ENCODE measurements around the gene ACVR2B. TPM values are rescaled to one million over a fixed set of nuclear protein-coding genes. Genes with fewer than 3 reads are reported as not detected.
A peak's percentile ranks its signal among the peaks of the same experiment; 100 is the strongest.

The ACVR2B gene
- total RNA-seq, 2 donors from 2014 or later: 4.8 to 6.6 TPM

DNA sequence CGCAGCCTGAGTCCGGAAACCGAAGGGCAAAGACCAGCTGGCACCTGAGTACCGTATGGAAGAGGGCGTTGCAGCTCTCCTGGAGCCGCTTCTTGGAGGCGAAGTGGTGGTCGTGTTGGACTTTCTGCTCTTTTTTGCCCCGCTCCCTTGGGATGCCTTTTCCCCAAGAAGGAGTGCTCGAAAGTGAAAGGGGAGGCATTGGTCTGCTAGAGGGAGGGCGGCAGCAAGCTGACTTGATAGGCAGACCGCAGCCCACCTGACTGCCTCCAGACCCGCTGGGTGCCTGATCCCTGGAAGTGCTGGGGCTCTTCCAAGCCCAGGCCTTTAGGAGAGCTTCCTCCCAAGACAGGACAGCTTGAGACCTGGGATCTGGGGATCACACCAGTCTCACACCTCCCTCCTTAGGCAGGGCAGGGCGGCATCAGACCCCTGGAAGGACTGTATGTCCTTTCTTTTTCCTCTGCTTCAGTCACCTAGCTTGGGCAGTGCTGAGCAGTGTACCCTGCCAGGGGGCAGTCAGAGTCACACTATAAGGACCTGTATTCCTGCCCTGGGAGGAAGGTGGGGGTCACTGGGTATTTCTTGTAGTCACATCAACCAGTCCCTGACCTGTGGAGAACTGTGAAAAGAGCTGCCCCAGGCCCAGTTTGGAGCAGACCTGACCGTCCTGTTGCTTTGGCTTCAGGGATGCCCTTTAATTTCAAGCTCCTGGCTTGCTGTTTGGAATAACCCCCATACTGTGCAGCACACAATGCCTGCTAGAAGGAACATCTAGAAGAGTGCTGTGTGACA is 2.1 kb downstream of the ACVR2B start:
- ATAC-seq (peak; percentile 1 to 13), DNase-seq (peak; percentile 31)
- intact Hi-C loops (cut with DNase I): no loop called here

DNA sequence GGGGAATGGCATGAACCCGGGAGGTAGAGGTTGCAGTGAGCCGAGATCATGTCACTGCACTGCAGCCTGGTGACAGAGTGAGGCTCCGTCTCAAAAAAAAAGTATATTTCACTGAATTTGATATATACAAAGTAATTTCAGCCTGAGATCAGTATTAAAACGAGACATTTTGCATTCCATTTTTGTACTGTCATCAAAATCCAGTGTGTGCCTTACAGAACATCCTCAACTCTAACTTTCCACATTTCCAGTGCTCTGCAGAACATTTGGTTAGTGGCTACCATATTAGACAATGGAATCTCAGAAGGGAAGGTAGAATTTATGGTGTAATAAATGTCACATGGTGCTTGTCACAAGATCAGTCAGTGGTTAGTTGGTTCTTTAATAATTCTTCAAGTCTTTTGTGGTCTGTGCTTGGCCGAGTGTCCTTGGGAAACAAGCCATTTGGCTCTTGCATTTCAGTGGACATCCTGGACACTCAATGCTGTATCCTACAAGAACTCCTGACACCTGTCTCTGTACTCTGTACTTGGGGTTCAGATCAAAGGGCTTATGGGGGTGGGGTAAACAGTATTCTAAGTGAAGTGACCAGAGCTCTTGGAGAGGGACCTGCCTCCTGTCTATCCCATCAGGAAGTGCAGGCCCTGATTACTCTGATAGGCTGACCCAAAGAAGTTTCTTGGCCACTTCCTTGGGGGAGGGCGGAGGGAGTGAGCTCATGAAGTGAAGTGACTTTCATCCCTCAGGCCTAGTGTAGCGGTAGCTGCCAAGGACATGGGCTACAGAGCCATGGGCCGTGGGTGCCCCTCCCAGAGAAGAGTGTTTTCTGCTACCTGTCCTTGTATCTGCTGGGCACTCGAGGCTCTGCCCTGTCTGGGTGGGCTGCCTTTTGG is 3.7 kb downstream of the ACVR2B start:
- no peak for ATAC-seq
- DNase-seq: no peak
- intact Hi-C loops (cut with DNase I): no loop called here

DNA sequence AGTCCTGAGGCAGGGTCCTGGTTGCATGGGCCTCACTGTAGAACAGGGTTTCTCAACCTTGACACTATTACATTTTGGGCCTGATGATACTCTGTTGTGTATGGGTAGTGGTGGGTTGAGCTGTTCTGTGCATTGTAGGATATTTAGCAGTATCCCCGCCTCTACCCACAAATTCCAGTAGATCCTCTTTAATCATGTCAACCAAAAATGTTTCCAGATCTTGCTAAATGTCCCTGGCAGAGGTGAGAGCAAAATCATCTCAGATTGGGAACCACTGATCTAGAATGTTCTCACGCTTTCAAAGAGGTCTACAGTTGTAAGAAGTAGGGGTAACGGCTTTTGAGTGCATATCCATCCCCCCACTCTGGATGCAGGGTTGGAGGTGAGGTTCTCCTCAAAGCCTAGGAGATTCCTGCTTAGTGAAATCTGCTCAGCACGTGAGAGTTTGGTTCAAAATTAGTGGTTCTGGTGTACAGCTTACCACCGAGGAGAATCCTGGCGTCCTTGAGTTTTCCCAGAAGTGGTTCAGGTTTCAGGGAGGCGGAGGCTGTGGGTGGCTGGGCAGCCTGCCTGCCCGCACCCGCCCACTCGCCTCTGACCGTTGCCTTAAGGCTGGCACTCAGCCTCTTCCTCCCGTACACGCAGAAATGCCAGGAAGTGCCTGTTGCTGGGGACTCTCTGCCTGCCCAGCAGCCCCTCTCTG is 5.3 kb downstream of the ACVR2B start:
- peak; percentile 69 to 77 for ATAC-seq
- DNase-seq: peak; percentile 64
- intact Hi-C loops (cut with DNase I): no loop called here

DNA sequence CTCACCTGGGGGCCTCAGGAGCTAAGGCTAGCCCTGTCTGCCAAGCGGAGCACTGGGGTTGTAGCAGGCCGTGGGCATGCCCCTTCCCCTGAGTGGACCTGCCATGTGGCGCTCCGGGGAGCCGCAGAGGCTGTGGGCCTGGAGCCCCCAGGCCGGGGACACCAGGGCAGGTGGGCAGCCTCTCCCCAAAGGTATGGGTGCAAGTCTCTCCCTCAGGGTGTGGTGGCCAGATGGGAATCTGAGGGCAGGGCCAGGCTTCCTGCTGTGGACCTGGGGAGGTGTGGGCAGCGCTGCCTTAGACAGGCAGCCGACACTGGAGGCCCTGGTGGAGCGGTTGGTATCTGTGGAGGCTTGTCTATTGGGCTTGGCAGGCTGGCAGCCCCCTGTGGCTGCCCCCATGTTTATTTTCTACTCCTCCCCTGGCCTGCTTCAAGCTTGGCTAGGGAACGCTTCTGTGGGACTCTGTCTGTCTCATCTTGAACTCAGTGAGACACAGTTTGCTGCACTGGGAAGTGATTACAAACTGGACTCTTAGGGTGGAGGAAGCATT is 5.9 kb downstream of the ACVR2B start:
- DNase-seq (no peak), ATAC-seq (peak in 1 of 2 donors; percentile 4)
- intact Hi-C loops (cut with DNase I): no loop called here

DNA sequence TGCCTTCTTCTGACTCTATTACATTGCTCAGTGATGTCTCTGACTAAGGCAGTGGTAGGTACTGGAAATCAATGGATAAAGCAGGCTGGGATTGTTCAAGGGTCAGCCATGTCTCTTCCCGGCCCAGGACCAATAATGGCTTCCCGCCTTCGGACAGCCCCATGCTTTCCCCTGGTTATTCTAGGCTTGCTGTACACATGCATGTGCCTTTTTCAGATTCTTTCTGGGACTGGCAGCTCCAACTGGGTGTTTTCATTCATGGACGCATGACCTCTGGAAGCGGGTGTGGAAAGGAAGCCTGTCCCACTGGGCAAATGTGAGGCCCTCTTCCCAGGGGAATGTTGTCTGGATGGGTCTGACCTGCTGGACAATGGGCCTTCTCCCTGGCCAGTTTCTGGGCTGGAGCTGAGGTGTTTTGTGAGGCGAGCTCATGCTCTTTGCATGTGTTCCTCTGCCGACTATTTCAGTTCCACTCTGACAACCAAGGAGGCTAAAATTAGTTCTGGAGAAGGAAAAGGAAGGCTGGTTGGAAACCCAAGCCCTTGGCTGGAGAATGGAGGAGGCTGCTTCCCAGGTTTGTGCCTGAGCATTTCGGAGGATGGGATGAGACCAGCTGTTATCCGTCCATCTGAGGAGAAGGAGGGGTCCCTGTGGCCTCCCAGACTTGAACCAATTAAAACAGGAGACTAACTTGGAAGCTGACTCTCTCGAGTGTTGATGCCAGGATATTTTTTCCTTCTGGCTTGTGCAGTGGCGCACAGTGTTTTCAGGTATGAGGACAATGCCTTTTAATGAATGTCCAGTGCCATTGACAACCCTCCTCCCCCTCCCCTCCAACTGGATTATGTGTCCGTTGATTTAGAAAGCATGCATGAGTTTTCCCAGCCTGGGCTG is 6.9 kb downstream of the ACVR2B start:
- DNase-seq (no peak), ATAC-seq (peak in 1 of 2 donors; percentile 27)
- intact Hi-C loops (cut with DNase I): no loop called here

DNA sequence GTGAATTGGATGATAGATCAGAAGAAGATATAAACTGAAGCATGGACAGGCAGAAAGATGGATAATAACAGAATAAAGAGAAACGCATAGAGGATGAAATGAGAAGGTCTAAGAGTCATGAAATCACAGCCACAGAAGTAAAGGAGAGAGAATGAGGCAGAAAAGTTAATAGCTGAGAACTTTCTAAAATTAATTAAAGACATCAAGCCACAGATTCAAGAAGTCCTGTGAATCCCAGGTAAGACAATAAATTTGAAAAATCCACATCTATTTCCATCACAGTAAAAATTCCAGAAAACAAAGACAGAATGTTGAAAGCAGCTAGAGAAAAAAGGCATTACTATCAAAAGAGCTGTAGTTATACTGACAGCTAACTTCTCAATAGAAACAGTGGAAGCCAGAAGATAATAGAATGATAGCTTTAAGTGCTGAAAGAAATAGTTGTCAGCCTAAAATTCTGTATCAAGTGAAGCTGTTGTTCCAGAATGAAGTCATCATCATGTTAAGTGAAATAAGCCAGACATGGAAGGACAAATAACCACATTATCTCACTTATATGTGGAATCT is 12.0 kb downstream of the ACVR2B start:
- intact Hi-C loops (cut with DNase I): no loop called here
- DNase-seq: no peak
- no peak for ATAC-seq

DNA sequence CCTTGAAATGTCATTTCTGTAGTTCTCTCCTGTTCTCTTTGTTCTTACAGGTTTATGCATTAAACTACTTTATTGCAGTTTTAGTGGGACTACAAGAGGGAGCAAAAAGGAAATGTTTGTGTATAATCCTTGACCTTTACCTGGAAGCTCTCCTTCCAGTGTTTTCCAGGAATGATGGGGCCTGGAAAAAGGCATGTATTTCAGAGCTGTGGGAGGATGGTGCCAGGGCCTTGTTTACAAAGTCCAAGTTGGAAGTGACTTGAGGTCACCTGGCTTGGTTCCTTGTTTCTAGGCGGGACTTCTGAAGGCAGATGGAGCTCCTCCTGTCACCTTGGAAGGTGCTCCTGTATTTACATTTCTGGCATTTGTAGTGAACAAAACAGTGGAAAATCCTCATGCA is 15.1 kb downstream of the ACVR2B start:
- no peak for ATAC-seq
- DNase-seq: no peak
- intact Hi-C loops (cut with DNase I): no loop called here

DNA sequence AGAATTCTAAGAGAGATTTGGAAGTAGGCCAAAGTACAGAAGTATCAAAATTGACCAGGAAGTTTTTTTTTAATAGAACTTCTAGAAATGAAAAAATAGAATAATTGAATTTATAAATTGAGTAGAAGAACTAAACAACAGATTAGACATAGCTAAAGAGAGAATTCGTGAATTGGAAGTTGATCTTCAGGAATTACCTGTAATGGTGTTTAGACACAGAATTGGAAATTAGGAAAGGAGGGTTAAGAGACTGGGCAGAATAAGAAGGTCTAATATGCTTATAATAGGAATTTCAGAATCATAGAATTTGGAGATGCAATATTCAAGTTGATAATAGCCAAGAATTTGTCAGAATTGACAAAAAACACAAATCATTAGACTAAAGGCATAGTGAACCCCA is 16.2 kb downstream of the ACVR2B start:
- DNase-seq (no peak), ATAC-seq (no peak)
- intact Hi-C loops (cut with DNase I): loop anchor here (10.0 kb wide), 1 partner anchor 355 kb away; no protein-coding TSS in a partner anchor

DNA sequence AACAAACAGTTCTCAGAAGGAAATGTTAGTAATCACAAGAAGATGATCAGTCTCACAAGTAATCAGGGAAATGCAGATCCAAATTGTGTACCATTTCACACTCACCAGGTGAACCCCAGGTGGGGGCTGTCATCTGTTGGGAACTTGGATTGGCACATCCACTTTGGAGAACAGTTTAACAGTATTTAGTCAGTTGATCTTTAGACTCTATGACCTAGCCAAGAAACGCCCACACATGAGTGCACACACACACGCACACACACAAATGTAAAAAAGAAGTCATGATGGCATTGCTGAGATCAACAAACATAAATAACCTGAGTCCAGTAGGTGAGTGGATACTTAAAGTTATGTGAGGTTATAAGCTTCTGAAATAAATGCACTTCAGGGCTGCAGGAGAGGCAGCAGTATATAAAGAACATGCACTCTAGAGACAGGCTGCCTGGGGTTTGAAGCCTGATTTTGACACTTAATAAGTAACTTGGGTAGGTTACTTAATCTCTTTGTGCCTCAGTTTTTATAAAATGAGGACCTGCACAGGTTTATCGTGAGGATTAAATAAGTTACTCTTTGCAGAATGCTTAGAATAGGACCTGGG is 17.7 kb downstream of the ACVR2B start:
- DNase-seq (no peak), ATAC-seq (no peak)
- intact Hi-C loops (cut with DNase I): loop anchor here (10.0 kb wide), 1 partner anchor 357 kb away; no protein-coding TSS in a partner anchor

DNA sequence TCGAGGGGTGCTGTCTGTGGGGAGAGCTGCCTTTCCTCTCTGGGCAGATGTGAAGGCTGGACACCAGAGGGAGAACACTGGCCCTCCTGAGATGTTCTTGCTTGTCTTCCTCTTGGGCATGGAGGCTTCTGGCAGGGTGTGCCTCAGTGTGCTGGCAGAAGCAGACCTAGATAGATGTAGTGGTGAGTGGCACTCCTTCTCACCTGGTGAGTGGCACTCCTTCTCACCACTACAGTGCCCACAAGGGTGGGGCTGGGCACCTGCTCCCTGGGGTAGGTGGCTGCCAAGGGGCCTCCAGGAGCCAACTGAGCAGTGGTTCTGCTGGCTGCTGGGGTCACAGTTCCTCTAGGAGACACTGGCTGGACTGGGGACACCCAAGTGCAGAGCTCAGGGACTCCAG is 18.7 kb downstream of the ACVR2B start:
- intact Hi-C loops (cut with DNase I): loop anchor here (10.0 kb wide), 1 partner anchor 358 kb away; no protein-coding TSS in a partner anchor
- DNase-seq (no peak), ATAC-seq (no peak)

DNA sequence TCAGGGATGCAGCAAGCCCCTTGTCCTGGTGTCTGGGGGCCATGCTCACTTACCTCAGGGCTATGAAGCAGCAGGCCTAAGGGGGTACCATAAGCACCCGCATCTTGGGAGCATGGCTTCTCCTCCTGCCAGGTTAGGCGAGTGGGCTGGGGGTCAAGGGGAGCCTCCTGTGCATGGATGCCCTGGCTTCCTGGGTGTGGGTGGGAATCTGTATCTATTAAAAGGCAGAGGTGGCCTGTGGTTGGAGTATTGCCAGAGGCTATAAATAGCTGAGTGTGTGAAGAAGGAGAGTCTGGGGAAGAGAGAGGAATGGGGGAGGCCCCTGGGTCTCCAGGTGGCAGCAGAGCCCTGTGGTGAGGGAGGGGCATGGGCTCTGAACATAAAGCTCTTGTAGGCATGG is 19.5 kb downstream of the ACVR2B start:
- peak; percentile 21 to 45 for ATAC-seq
- no peak for DNase-seq
- intact Hi-C loops (cut with DNase I): loop anchor here (10.0 kb wide), 1 partner anchor 358 kb away; no protein-coding TSS in a partner anchor

DNA sequence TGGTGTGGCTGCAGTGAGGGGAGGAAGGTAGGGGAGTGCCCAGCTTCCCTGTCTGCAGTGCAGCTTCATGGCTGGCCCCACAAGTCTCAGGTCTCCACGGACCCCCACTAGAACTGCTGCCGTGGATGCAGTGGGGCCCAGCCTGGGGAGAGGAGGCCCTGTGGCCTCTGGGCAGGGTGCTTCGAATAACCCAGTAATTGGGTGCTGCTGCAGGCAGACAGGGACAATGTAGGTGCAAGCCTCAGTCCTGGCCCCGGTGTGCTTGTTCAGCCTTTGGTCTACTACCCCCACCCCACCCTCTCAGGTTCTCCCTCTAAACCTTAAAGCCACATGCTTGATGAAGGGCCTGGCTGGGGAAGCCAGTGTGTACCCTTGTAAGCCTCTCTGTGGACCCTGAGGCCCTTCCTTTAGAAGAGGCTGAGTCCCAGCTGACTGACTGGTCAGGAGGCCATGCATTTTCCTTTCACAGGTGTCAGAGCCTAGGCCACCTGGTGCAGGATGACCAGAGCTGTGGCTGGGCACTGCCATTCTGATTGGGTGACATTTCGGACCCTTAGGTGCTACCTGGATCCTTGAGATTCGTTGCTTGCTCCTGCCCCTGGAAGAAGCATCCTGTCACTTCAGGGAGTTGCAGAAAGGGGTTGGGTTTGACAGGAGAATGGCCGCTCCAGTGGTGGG is 21.4 kb downstream of the ACVR2B start:
- intact Hi-C loops (cut with DNase I): loop anchor here (5.0 to 10.0 kb wide), 2 partner anchors 128 to 360 kb away; partner anchors contain the start of gene XYLB (in 1 of the 2)
- ATAC-seq (no peak), DNase-seq (no peak)

DNA sequence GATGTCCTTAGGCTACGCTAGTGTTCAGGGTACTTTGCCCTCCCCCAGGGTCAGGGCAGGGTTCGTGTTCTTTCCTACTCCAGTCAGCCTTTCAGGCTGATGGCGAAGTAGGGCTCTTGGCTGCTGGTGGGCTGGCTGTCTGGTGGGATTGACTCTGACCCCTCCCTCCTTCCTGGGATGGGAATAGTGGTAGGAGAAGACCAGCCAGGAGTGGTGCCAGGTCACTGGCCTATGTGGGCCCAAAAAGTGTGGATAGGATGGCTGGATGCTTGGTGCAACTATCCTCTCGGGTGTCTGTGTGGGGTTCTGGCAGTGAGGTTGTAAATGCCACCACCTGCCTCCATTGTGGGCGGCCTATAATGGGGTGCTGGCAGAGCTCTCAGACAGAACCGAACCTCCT is 22.0 kb downstream of the ACVR2B start:
- intact Hi-C loops (cut with DNase I): loop anchor here (5.0 to 10.0 kb wide), 2 partner anchors 128 to 361 kb away; partner anchors contain the start of gene XYLB (in 1 of the 2)
- DNase-seq: no peak

DNA sequence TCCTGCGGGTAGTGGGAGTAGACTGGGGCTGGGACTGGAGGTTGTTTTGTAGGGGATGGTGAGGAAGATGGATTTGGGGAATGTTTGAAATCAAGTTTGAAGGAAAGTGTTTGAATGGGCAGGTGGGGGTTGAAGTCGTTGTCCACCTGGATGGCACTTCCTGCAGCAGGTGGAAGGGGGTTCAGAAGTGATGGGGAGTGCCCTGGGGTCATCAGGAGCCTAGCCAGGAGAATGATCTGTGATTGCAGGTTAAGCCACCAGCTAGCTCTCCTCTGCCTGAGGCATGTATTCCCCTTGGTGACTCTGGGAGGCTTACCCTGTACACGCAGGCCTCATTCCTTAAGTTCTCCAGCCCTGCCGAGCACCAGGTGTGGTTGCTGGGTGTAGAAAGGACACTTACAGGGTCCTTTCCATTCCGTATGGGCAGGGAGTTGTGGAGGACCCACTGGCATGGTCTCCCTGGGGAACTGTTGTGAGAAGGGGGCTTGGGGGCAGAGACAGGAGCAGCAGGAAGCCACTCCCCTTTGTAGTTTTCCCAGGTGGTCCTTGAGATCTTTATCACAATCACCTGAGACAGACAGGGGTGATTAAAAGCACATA is 22.6 kb downstream of the ACVR2B start:
- ATAC-seq (no peak), DNase-seq (no peak)
- intact Hi-C loops (cut with DNase I): loop anchor here (5.0 to 10.0 kb wide), 2 partner anchors 129 to 361 kb away; partner anchors contain the start of gene XYLB (in 1 of the 2)

More for the DNA sequence above, 22.0 kb downstream of the ACVR2B start:
- no peak for ATAC-seq

DNA sequence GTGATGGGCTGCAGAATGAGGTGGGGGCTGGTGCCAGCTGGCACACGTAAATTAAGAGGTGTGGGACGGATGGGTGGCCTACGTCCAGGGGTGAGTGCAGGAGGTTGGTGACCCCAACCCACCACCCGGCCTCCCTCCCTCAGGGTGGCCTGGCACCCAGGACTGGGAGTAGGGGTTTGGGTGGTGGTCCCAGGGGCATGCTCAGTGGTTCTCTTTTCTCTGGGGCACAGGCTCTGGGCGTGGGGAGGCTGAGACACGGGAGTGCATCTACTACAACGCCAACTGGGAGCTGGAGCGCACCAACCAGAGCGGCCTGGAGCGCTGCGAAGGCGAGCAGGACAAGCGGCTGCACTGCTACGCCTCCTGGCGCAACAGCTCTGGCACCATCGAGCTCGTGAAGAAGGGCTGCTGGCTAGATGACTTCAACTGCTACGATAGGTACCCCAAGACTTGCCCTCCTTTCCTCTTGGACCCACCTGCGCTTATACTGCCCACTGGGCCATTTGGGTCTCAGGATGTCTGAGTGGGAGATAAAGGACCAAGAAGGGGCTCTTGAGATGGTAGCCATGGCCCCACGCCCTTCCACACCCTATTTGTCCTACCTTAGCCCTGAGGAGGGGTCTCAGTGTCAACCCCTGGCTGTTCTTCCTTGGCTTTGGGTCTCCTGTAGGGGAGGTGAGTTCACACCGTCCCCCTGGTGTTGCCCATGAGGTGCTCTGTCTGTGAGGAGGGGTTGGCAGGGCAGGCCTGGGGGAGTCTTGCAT is 23.5 kb downstream of the ACVR2B start:
- ATAC-seq (no peak), DNase-seq (no peak)
- intact Hi-C loops (cut with DNase I): loop anchor here (5.0 to 10.0 kb wide), 2 partner anchors 130 to 362 kb away; partner anchors contain the start of gene XYLB (in 1 of the 2)

All from left cardiac atrium (tissue), 4 donors.